Right lobe of liver (tissue), 4 donors: Measurements from ENCODE around the gene TSKU.

ENCODE experiments used
- CTCF ChIP-seq, 4 donors: fragments of 200-600 bp in 3 of 4; fragments of 450-650 bp in 1 of 4; IDR thresholded peaks; one replicate each; pipeline versions ENCODE4 v1.5.1 to v1.8.0; 2016 to 2022; ENCODE audit warnings: antibody characterized with exemption in 4 of 4, mild to moderate bottlenecking in 2 of 4
- POLR2A ChIP-seq: fragments of 450-650 bp; IDR thresholded peaks from one replicate; pipeline ENCODE4 v1.6.1; 2017; ENCODE audit warnings: antibody characterized with exemption, mild to moderate bottlenecking
- donor health status: DM: no; HTN: no; CAD: no.
- donor health status: DM: no; HTN: no; CAD: no.
- donor health status: DM: no; HTN: yes; CAD: no.

GRCh38 chr11:76783896-76784813, 999 bp downstream of the TSKU start:
- TF ChIP-seq CTCF (IDR thresholded peaks at IDR 0.05) (no peak), POLR2A (no peak)
